22Rv1 (cell line): Measurements from ENCODE around the gene GID4.

Source experiments
- ZFX ChIP-seq: fragments of 450-650 bp; IDR thresholded peaks from 2 replicates; pipeline ENCODE4 v1.6.1; 2017; ENCODE audit warnings: antibody characterized with exemption, borderline replicate concordance
- TF ChIP-seq, protein P1 (sequence below): fragments of 450-650 bp; IDR thresholded peaks from 2 replicates; pipeline ENCODE4 v1.5.1; 2017; ENCODE audit warnings: mild to moderate bottlenecking

DNA sequence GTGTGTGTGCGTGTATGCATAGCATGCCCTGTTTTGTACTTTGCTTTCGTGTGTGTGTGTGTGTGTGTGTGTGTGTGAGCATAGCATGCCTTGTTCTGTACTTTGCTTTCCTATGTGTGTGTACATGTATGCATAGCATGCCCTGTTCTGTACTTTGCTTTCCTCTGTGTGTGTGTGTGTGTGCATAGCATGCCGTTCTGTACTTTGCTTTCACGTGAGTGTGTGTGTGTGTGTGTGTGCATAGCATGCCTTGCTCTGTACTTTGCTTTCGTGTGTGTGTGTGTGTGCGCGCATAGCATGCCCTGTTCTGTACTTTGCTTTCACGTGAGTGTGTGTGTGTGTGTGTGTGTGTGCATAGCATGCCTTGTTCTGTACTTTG, 39.2 kb upstream of the GID4 start:
- TF ChIP-seq, protein P1, sequence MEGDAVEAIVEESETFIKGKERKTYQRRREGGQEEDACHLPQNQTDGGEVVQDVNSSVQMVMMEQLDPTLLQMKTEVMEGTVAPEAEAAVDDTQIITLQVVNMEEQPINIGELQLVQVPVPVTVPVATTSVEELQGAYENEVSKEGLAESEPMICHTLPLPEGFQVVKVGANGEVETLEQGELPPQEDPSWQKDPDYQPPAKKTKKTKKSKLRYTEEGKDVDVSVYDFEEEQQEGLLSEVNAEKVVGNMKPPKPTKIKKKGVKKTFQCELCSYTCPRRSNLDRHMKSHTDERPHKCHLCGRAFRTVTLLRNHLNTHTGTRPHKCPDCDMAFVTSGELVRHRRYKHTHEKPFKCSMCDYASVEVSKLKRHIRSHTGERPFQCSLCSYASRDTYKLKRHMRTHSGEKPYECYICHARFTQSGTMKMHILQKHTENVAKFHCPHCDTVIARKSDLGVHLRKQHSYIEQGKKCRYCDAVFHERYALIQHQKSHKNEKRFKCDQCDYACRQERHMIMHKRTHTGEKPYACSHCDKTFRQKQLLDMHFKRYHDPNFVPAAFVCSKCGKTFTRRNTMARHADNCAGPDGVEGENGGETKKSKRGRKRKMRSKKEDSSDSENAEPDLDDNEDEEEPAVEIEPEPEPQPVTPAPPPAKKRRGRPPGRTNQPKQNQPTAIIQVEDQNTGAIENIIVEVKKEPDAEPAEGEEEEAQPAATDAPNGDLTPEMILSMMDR = no peak
- no peak for TF ChIP-seq ZFX
